Measurements from ENCODE around the gene MPP3. TPM values are rescaled to one million over a fixed set of nuclear protein-coding genes. Genes with fewer than 3 reads are reported as not detected.

Gene MPP3
- total and polyA plus RNA-seq, 2 of the 4 experiments (the other 2 are of a cell fraction) = 5.7 to 11.9 TPM

GRCh38 chr17:43832168-43832975 lies 574 bp downstream of the MPP3 start (continued):
- TF ChIP-seq, protein P1, sequence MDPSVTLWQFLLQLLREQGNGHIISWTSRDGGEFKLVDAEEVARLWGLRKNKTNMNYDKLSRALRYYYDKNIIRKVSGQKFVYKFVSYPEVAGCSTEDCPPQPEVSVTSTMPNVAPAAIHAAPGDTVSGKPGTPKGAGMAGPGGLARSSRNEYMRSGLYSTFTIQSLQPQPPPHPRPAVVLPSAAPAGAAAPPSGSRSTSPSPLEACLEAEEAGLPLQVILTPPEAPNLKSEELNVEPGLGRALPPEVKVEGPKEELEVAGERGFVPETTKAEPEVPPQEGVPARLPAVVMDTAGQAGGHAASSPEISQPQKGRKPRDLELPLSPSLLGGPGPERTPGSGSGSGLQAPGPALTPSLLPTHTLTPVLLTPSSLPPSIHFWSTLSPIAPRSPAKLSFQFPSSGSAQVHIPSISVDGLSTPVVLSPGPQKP (IDR thresholded peaks at IDR 0.05; ENCODE audit: borderline replicate concordance, low read depth, low read length) = no peak

DNA sequence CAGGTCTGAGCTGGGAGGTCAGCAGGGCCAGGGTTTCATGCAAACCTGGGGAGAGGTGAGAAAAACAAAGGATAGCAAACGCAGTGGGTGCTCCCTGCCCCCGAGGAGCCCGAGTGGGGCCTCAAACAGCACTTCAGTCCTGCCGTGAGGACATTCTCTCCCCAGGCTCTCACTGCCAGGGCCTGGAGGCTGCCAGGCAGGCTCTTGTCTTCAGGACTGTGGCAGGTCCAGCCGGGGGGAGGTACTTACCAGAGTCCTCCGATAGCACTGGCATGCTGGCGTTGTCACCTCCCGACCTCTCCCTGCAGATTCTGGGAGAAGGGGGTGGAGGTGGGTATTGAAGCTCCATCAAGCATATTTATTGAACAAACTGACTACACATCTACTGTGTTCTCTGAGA lies 1.3 kb downstream of the MPP3 start:
- Histone ChIP-seq H3K4me1 (ENCODE audit: control insufficient read depth, insufficient read depth, low read length) (peaks cover 5% of the 10 kb centered on the region), H4K91ac (ENCODE audit: insufficient read depth, low read depth, low read length) (no peak overlapping the region), H2BK15ac (ENCODE audit: low read depth, low read length) (no peak overlapping the region), H3K14ac (replicated peaks; ENCODE audit: low read depth, low read length) (peak overlapping the region; percentile 84), H3K56ac (ENCODE audit: extremely low read depth, insufficient read depth, low read length) (no peak overlapping the region), H4K20me1 (ENCODE audit: insufficient read depth, low read length) (0 out of 2 replicates have a peak, but pooled peaks cover 6% of the 10 kb centered on the region), H2AFZ (replicated peaks; ENCODE audit: low read length, poor library complexity) (no peak overlapping the region), H3K23ac (ENCODE audit: low read depth, low read length) (0 out of 2 replicates have a peak overlapping the region, but pooled peaks have one; percentile 49), H4K5ac (ENCODE audit: low read depth, low read length) (no peak overlapping the region), H3K27me3 (ENCODE audit: control insufficient read depth, insufficient read depth, low read length) (no peaks in the 10 kb centered on the region), H3K79me1 (ENCODE audit: low read depth in 1 of 2, low read length in 2 of 2) (peaks cover 11 to 40% of the 10 kb centered on the region in 2 experiments), H3K27ac (ENCODE audit: insufficient read depth, low read length) (no peak overlapping the region), H2BK120ac (ENCODE audit: low read depth, low read length) (no peak overlapping the region), H2BK20ac (ENCODE audit: low read depth, low read length) (no peak overlapping the region), H3K4me3 (ENCODE audit: insufficient read depth, low read depth, low read length) (no peak overlapping the region), H3K9me1 (ENCODE audit: insufficient read depth, low read length) (peaks cover 11% of the 10 kb centered on the region; the same call in 1 of the 2 replicates), H3K4me2 (ENCODE audit: low read depth, low read length) (no peak overlapping the region), H3K9me3 (ENCODE audit: control insufficient read depth, insufficient read depth, low read length) (no peaks in the 10 kb centered on the region), H2AK5ac (ENCODE audit: low read depth, low read length) (peak overlapping the region; percentile 8; the same call in 1 of the 2 replicates), H2BK5ac (ENCODE audit: low read depth, low read length, poor library complexity, severe bottlenecking) (no peak overlapping the region), H3K36me3 (ENCODE audit: control insufficient read depth, insufficient read depth, low read length) (peaks cover 22% of the 10 kb centered on the region), H4K8ac (ENCODE audit: low read depth in 2 of 2, low read length in 2 of 2) (peak overlapping the region in 1 of 2 experiments; percentile 32; a peak in 1 of 4 replicates), H3K4ac (ENCODE audit: low read depth, low read length) (peak overlapping the region; percentile 64; the same call in 1 of the 2 replicates), H2AK9ac (replicated peaks; ENCODE audit: low read depth, low read length, poor library complexity) (peak overlapping the region; percentile 33), H3K9ac (ENCODE audit: low read depth, low read length) (no peak overlapping the region), H3K18ac (ENCODE audit: low read depth, low read length) (no peak overlapping the region)
- no CpG with 5 or more reads among the region's 8 CpGs for WGBS, 2 experiments (ENCODE audit: extremely low coverage in 2 of 2, insufficient read length in 1 of 2)
- CTCF ChIA-PET = interaction anchor here (1.1 to 1.8 kb wide), 2 partner anchors 10 to 65 kb away, joined by 3 read pairs; no protein-coding TSS in a partner anchor
- BruUV-seq (replicated peaks) = no TSS peak
- dilution Hi-C loops (cut with HindIII; ENCODE audit: low sequenced_read_pairs, unreplicated experiment) (no loop called here), intact Hi-C loops (cut with micrococcal nuclease) (loop anchor here (2.0 kb wide), 1 partner anchor 53 kb away; the partner anchor contains the start of gene DUSP3), in situ Hi-C loops (cut with MboI; ENCODE audit: low sequenced_read_pairs) (no loop called here)
- no peak for ATAC-seq (ENCODE audit: low read depth)
- DNase-seq = no peak
- TF ChIP-seq NFE2L2 (IDR thresholded peaks at IDR 0.05; ENCODE audit: low read depth, low read length) = no peak
- no peak for TF ChIP-seq MAFK (IDR thresholded peaks at IDR 0.05; ENCODE audit: low read depth, low read length)
- TF ChIP-seq MAZ (IDR thresholded peaks at IDR 0.05; ENCODE audit: borderline replicate concordance, low read depth, low read length) = no peak
- TF ChIP-seq RCOR1 (IDR thresholded peaks at IDR 0.05; ENCODE audit: insufficient replicate concordance, low read length) = no peak
- no peak for TF ChIP-seq USF2 (IDR thresholded peaks at IDR 0.05; ENCODE audit: low read depth, low read length)
- POLR2A ChIA-PET (ENCODE audit: unreplicated experiment) = no interaction called here
